NCI-H1105 treated with DMSO at 0.1 percent for 48 hours (cell line): ENCODE results near the gene APC2.
"Not testable (repeated sequence)": the region's sequence is repeated elsewhere in the genome, so short reads cannot be mapped to it uniquely, and the experiment has no call there.

Source experiments
- DNase-seq: peaks from one replicate; lab custom pipeline; 2025; lab: John Stamatoyannopoulos, UW

APC2 gene

GRCh38 chr19:1467215-1467489 lies 17.2 kb downstream of the APC2 start:
- no peak for DNase-seq

GRCh38 chr19:1467490-1468273 lies 17.8 kb downstream of the APC2 start:
- no peak for DNase-seq

- no peak for DNase-seq
Measured at GRCh38 chr19:1468274-1468820, 18.4 kb downstream of the APC2 start.

- DNase-seq: no peak
Measured at GRCh38 chr19:1468821-1469254, 18.9 kb downstream of the APC2 start.

- DNase-seq: no peak
Measured at GRCh38 chr19:1469255-1470054, 19.5 kb downstream of the APC2 start.

- DNase-seq: no peak
Measured at GRCh38 chr19:1470055-1470304, 20.1 kb downstream of the APC2 start.

- DNase-seq: peak; percentile 81
Measured at GRCh38 chr19:1470305-1471009, 20.5 kb downstream of the APC2 start.

GRCh38 chr19:1471010-1471514 lies 21.1 kb downstream of the APC2 start:
- DNase-seq: peak; percentile 64

- DNase-seq: no peak
Measured at GRCh38 chr19:1471515-1472160, 21.7 kb downstream of the APC2 start.

GRCh38 chr19:1472231-1473084 lies 22.5 kb downstream of the APC2 start:
- peak; percentile 10 for DNase-seq

GRCh38 chr19:1473085-1473851 lies 23.3 kb downstream of the APC2 start:
- DNase-seq: peak; percentile 10

- DNase-seq: no peak
Measured at GRCh38 chr19:1474011-1474764, 24.3 kb downstream of the APC2 start.

- no peak for DNase-seq
Measured at GRCh38 chr19:1474765-1475351, 24.9 kb downstream of the APC2 start.

- no peak for DNase-seq
Measured at GRCh38 chr19:1475751-1476437, 26.0 kb downstream of the APC2 start.

- not testable (repeated sequence) for DNase-seq
Measured at GRCh38 chr19:1477056-1477455, 27.1 kb downstream of the APC2 start.

GRCh38 chr19:1478934-1479707 lies 29.2 kb downstream of the APC2 start, which contains the start of gene C19orf25:
TSS of gene C19orf25 (minus strand) at chr19:1479215. CDS start at chr19:1478903, 312 bp downstream.
- peak; percentile 92 for DNase-seq

- DNase-seq: no peak
Measured at GRCh38 chr19:1481224-1481892, 31.4 kb downstream of the APC2 start.
